GM21360 (cell line): ENCODE data around the gene DCTN5.

Experiments used
- ATAC-seq: cut with Tn5 transposase; IDR thresholded peaks from one replicate; pipeline ENCODE4 v1.9.1; 2021; ENCODE audit warnings: mild to moderate bottlenecking, moderate library complexity; ENCODE audit not compliant: unreplicated experiment

The DCTN5 gene

GRCh38 chr16:23724096-23724784 lies 83.0 kb downstream of the DCTN5 start:
- no peak for ATAC-seq

DNA sequence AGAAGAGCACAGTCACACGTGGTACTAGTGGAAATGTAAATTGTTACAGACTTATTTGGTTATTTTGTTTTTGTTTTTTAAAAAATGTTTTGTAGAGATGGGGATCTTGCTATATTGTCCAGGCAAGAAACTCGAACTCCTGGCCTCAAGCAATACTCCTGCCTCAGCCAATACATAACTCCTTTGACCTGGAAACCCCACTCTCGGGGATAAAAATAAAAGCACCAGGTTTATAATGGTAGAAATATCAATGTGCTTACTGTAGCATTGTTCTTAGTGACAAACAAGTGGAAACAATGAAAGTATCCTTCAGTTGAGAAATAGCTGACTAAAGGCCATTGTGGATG lies 83.5 kb downstream of the DCTN5 start:
- no peak for ATAC-seq

DNA sequence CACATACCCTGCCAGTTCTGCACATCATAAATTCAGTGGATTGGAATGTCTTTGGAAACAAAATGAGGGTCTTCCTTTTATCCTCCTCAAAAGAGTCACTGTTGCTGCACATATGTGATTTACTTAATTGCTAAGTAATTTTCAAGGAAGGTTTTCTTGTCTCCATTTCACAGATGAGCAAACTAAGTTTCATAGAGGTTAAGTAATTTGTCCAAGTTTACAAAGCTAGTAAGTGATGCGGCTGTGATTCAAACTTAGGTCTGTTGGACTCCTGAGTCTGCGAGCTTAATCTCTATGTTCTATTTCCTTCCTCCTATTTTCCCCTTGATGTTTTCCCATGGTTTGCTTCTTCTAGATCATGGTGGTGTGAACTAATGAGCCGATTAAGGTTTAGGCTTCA lies 85.4 kb downstream of the DCTN5 start:
- no peak for ATAC-seq
